HG03342 (cell line): ENCODE measurements around the gene GJB6.
A peak's percentile ranks its signal among the peaks of the same experiment; 100 is the strongest.

Experiments
- ATAC-seq: cut with Tn5 transposase; IDR thresholded peaks from one replicate; pipeline ENCODE4 v1.9.1; 2021; ENCODE audit warnings: mild to moderate bottlenecking, moderate library complexity; ENCODE audit not compliant: unreplicated experiment

Gene GJB6

DNA sequence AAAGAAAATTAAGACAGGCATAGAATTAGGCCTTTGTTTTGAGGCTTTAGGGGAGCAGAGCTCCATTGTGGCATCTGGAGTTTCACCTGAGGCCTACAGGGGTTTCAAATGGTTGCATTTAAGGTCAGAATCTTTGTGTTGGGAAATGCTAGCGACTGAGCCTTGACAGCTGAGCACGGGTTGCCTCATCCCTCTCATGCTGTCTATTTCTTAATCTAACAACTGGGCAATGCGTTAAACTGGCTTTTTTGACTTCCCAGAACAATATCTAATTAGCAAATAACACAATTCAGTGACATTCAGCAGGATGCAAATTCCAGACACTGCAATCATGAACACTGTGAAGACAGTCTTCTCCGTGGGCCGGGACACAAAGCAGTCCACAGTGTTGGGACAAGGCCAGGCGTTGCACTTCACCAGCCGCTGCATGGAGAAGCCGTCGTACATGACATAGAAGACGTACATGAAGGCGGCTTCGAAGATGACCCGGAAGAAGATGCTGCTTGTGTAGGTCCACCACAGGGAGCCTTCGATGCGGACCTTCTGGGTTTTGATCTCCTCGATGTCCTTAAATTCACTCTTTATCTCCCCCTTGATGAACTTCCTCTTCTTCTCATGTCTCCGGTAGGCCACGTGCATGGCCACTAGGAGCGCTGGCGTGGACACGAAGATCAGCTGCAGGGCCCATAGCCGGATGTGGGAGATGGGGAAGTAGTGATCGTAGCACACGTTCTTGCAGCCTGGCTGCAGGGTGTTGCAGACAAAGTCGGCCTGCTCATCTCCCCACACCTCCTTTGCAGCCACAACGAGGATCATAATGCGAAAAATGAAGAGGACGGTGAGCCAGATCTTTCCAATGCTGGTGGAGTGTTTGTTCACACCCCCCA, 43.2 kb downstream of the GJB6 start:
- ATAC-seq: no peak

DNA sequence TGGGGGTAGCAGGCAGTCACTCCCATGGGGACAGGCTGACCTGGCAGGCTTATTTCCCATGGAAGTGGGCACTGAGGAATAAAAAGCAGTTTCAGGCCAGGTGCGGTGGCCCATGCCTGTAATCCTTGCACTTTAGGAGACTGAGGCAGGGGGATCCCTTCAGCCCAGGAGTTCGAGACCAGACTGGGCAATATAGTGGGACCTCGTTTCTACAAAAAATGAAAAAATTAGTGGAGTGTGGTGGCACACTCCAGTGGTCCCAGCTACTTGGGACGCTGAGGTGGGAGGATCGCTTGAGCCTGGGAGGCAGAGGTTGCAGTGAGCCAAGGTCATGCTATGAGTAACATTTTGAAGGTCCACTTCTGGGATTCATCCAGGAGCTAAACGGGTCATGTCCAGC, 45.3 kb downstream of the GJB6 start:
- ATAC-seq: no peak

DNA sequence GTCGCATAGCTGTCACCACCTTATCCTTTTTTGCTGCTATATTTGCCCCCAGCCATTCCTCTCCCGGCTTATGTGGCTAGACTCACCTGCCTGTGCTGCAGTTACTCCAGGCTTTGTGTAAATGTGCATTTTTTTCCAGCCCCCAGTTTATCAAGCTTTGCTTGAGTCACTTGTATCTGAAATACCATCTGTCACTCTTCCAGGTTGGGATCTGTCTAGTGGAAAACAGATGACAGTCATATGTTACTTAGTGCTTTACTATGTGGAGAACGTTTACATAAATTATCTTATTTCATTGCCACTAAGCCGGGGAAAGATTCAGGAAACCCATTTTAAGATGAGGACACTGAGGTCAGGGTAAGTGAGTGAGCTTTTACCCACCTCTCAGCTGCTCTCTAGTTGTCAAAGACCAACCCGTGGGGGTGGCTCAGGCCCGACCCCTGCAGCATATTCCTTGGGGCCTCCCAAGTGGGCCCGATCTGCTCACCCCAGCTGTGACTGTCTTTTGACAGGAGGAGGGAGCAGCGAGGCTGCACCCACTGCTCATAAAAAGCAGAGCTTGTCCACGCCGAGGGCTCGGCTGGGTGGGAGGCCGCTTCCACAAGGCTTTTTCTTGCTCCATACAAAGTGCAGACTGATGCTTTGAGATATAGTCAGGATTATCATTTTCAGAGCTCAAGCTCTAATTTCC, 46.6 kb downstream of the GJB6 start:
- no peak for ATAC-seq

DNA sequence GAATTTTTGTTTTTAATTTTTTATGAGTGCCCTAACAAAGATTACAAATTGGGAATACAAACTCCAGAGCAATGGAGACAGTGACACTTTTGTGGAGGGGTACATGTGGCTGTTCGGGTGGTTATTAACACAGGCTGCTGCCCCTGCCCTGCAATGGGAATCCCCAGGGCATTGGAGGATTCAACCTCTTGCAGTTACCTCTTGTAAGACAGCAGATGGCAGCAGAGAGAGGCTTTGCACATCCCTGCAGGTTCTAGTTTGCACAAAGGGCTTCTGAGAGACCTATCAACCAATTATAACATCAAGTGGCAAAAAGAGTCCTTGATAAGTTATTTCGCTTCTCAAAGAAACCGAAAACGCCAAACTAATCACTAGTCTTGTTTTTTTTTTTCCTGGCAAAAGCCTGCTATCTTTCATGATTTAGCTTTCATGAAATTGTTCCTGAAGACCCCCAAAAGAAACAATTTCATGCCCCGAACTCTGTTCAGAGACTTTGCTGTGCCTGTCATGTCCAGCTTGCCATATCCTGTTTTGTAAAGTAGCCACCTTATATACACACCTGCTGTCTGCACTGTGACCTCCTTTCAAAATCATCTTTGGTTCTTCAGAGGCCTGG, 49.8 kb downstream of the GJB6 start:
- ATAC-seq: peak; percentile 84

DNA sequence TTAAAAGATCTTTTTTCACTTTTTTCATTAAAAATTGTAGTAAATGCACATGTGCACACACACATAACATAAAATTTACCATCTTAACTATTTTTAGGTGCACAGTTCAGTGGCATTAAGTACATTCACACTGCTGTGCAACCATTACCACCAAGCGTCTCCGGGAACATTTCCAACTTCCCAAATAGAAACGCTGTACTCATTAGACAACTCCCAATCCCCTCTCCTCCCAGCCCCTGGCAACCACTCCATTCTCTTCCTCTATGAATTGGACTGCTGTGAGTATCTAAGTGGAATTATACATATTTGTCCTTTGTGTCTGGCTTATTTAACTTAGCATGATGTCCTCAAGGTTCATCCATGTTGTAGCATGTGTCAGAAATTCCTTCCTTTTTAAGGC, 50.9 kb downstream of the GJB6 start:
- no peak for ATAC-seq

DNA sequence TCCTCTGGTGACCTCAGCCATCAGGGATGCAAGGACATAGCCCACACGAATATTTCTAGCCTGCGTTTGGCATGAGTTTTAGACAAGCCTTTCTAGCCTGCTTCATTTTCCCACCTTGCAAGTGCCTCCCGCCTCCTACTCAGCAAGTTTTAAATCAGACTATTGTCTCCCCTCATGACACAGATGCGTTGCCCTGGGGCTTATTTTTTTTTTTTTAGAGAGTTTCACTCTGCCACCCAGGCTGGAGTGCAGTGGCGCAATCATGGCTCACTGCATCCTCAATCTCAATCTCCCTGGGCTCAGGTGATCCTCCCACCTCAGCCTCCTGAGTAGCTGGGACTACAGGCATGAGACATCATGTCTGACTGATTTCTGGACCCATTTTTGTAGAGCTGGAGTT, 54.0 kb downstream of the GJB6 start:
- no peak for ATAC-seq

DNA sequence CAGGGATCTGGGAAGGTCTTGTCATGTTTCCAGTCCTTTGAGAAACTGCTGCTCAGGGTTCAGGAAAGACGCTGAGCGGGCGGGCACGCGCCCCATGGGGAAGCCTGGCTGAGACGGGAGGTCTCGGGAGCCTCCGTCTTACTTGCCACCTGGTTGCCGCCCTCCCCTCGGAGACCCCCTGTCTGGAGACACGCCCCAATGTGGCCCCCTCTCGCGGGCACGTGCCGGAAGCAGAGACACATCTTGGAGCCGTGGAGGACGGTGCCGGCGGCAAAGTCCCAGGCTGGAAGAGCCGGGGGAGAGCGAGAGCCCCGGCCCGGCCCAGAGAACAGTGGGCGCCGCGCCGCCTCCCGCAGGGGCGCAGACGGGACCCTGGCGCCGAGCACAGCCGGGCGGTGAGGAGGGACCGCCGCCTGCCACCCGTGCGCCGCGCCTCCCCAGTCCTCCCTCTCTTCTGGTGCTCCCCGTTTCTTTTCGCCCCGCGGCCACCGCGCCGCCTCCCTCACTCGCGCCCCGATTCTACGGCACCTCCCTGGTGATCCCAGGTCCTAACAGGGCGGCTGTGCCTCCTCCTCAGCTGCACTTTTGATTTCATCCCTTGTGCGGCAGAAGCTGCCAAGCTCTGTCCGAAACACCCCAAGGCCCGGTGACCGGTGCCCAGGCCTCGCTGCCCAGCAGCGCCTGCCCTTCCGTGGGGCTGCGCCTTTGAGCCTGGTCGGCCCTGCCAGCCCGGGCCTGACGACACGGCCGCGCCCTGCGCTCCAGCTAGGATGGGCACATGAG, 54.9 kb downstream of the GJB6 start:
- no peak for ATAC-seq

DNA sequence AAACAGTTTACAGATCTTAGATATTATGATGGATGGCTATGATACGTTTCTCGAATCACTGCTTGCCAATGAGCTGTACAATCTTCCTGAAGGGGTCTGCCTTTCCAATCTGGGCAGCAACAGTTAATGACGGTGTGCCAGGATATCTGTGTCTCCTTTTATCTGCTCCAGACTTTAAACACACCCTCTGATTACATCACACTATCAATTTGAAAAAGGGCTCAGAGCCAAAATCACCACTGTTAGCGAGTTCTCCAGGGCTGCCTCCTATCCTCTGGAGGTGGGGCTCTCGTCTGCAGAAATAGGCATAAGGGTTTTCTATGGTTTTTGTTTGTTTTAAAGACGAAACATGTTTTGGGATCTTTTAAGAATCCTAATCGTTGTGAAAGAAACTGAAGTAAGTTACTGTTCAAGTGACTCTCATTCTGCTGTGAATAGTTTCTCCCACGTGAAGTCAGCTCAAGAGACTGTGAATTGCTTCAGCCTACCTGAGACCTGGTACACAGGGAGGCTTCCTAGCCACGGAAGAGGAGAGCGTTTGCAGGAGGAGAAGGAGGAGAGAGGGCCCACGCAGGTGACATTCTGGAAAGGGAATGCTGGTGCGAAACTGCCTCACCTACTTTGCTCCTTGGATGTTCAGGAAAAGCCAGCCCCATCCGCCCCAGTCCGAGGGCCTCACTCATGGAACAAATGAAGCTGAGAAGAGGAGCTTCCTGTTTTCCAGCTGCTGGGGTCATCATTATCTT, 56.0 kb downstream of the GJB6 start:
- no peak for ATAC-seq

DNA sequence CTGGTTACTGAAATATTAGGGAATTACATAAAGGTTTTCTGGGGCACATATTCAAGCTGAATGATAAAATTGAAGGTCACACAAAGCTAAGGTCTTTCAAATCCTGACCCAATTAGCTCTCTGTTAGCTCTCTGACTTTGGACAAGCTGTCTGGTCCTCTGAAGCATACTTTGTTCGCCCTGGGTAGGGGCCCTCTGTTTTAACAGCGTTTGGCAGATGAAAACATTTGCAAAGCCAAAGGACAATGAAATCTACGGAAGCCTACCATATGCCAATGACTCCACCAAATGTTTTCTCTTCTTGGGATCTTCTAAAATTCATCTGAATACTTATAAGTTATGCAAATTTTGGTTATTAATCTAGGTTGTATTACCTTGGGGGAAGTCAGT, 56.7 kb downstream of the GJB6 start:
- ATAC-seq: no peak

DNA sequence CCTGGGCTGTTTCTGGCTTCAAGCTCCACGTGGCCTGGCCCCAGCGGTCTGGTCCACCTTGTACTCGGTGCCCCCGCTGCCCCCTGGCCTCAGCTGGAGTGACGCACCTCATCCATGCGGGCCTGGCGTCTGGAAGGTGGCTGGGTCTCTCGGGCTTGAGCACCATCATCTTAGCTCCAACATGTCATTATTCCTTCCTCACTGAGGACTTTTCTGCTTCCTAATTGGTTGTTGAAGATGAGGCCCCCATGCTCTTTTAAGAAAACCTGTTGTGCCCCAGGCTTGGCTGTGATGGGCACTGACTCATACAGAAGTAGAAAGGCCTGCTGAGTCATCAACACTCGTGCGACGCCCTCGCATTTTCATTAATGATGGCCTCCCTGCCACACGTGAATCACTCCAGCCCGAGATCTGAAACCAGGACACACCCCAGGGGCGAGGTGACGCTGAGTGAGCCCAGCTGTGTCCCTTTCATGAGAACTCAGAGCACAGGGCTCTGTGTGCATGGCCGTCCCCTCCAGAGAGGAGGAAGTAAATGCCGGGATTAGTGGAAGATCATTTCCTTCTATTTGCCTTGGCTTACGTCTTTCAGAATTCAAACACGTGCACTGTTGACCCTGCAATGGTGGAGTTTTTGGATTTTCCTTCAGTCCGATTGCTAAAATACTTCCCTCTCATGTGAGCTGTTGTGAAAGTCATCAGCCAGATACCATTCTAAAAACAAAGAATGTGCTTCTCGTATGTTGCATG, 57.3 kb downstream of the GJB6 start:
- ATAC-seq: peak; percentile 91

DNA sequence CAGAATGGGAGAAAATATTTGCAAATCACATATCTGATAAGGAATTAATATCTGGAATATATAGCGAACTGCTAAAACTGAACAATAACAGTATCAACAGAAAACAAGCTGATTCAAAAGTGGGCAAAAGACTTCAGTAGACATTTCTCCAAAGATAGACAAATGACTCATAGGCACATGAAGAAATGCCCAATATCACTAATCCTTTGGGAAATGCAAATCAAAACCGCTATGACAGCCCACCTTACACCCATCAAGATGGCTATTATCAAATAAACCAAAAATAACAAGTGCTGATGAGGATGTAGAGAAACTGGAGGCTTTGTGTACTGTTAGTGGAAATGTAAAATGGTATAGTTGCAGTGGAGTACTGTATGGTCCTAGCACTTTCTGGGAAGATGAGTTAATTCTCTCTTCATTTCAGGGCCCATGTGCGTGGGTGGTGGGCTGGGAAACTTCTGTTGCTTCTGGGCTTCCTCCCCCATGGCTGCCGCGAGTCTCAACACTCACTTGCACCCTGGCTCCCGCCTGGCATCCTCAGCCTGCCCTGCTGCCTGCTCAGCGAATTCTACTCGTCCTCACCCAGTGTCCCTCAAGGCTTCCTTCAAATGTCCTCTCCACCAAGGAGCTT, 58.9 kb downstream of the GJB6 start:
- ATAC-seq: no peak
